VCaP (cell line): ENCODE results near the gene MLN.

ENCODE experiments used
- H3K27ac ChIP-seq: fragments of 450-650 bp; 2 replicates; pipeline ENCODE4 v1.5.1; 2017
- CTCF ChIP-seq: fragments of 450-650 bp; conservative IDR thresholded peaks from 2 replicates; pipeline ENCODE4 v1.5.1; 2017; ENCODE audit warnings: mild to moderate bottlenecking, moderate library complexity

The MLN gene

DNA sequence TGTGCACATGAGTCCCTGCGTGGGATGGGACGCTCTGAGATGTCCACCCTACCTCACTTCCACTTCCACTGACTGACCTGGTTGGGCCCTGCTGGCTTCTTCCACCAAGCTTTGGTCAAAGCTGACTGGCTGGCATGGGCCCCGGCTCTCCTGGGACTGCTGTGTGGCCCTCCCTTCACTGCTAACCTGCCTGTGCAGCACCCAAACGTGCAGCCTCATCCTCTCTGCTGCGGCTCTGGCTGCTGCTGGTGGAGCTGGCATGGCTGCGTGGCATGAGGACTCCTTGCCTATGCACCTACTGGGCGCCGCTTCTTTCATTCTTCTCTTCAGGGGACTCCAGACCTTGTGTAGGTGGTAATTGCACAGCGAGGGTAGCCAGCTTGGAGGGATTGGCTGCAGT, 38.4 kb downstream of the MLN start:
- no peak for TF ChIP-seq CTCF
- no peak overlapping the region for H3K27ac ChIP-seq

- H3K27ac ChIP-seq: no peak overlapping the region; the same call in 1 of the 2 replicates
Observed at GRCh38 chr6:33764036-33764435, 39.8 kb downstream of the MLN start.

DNA sequence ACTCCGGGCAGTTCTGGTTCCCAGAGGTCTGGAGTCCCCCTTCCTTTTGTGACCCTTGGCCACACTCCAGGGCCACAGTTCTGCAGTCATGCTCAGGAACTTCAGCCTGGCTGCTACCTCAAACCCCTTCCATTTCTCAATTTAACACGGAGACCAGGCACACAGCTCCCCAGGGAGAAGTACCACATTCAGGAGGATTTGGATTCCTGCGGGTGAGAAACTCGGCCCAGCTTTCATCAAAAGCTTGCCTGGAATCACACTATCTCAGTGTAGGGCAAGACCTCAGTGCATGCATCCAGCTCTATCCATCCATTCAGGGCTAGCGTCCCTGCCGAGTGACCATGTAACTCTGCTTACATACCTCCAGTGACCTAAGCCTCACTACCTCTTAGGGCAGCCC, 40.3 kb downstream of the MLN start:
- peak overlapping the region; percentile 76; the same call in 1 of the 2 replicates for H3K27ac ChIP-seq
- no peak for TF ChIP-seq CTCF

More at GRCh38 chr6:33764036-33764435, 39.8 kb downstream of the MLN start:
- TF ChIP-seq CTCF: no peak

DNA sequence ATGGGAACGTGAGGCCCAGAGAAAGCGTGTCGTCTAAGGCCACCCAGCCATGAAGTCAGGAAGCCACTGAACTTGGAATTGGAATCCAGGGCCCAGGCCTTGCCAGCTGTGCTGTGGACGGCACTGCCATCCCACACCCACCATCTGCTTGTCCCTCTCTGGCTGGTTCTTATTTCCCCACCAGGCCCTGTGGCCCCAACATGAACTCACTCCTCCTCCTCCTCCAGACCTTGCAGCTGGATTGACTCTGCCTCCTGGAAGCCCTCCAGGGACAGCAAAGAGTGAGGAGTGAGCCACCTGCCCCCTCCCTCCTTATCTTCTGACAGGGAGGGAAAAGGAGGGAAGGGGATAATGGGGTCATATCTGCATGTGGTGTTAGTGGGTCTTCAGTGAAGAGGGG, 41.1 kb downstream of the MLN start:
- peak overlapping the region; percentile 76; the same call in 1 of the 2 replicates for H3K27ac ChIP-seq
- TF ChIP-seq CTCF: no peak

DNA sequence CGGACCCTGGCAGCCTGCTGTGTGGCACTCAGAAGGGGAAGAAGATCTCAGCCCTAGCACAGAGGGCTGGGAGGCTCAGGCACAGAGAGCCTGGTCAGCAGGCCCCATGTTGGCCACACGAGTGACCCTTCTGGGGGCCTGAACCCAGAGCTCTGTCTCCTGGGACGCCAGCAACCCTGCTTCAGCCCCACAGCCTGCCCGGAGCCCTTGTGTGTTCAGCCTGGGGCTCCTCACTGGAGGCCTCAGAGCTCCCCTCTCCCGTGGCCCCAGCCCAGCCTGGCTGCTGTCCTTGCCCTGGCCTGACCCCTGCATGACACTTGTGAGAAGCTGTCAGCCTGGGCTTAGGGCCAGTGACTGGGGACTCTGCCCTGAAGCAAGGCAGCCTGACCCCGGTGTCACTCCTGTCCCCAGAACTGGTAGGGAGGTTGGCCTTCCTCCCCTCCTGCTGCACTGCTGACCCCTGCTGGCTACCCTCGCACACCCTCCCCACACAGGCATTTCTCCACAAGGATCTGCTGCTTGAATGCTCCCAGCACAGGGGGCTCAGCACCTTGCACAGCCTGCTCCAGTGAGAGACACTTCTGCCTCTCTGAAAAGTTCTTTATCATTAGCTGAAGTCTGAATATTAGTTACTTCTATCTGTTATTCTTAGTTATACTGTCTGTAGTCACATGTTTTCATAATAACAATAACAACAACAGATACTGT, 41.7 kb downstream of the MLN start:
- H3K27ac ChIP-seq: peak overlapping the region; percentile 76
- peak; percentile 99 for TF ChIP-seq CTCF

DNA sequence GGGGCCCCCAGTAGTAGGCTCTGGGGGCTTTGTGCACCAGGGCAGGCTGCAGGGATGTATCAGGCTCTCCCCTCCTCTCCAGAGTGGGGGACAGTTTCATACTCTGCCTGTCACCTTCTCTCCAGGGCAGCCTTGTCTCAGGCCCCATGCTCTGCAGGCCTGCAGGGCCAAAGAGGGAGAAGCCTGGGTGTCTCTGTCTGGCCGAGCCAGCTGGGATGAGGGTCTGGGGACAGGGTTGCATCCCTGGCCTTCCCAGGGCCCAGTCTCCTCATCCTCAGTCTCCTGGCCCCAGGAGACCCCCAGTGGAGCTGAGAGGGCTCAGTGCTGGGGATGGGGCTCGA, 42.3 kb downstream of the MLN start:
- TF ChIP-seq CTCF: no peak
- peak overlapping the region; percentile 76 for H3K27ac ChIP-seq

- peak overlapping the region; percentile 76 for H3K27ac ChIP-seq
- TF ChIP-seq CTCF: no peak
Observed at GRCh38 chr6:33759887-33760629, 43.7 kb downstream of the MLN start.
